GM12878 (cell line): ENCODE results near the gene MALRD1. TPM values are rescaled to one million over a fixed set of nuclear protein-coding genes. Genes with fewer than 3 reads are reported as not detected.

ENCODE experiments used
- ATAC-seq: fragments of 200-7000 bp; cut with Tn5 transposase; 3 replicates; pipeline ENCODE4 v1.9.1; 2020; ENCODE audit warnings: mild to moderate bottlenecking, moderate library complexity
- BruUV-seq: library from RNA; stranded (reverse); fragments of 400-500 nt; replicated peaks from 2 replicates; lab custom pipeline; 2021; lab: Mats Ljungman, UMichigan
- CTCF ChIA-PET: fragments of 300-600 bp; sonication (Branson Sonifier 250); formaldehyde crosslinking; extraction: SDS; loops from one replicate; lab custom pipeline; 2021; ENCODE audit warnings: inconsistent platforms; lab: Yijun Ruan, JAX
- POLR2A ChIA-PET: fragments of 350-600 bp; formaldehyde crosslinking; extraction: SDS; loops from one replicate; lab custom pipeline; 2021; ENCODE audit warnings: inconsistent platforms; lab: Charles Lee
- RAD21 ChIA-PET: fragments of 300-600 bp; sonication (Branson Sonifier 250); formaldehyde crosslinking; loops from one replicate; lab custom pipeline; 2023; ENCODE audit warnings: antibody characterized with exemption; ENCODE audit not compliant: unreplicated experiment; lab: Charles Lee
- SMC1A ChIA-PET: fragments of 300-600 bp; sonication (Branson Sonifier 250); formaldehyde crosslinking; loops from one replicate; lab custom pipeline; 2023; ENCODE audit not compliant: unreplicated experiment, uncharacterized antibody; lab: Charles Lee
- DNase-seq: peaks from one replicate; pipeline ENCODE4 v3.0.0-alpha.2; 2011; ENCODE audit warnings: low read depth, low spot score
- FAIRE-seq: peaks from 3 replicates; lab custom pipeline; 2011; peaks lifted over from hg19 to GRCh38; lab: Jason Lieb, UNC
- H2AFZ ChIP-seq: 2 replicates; pipeline ENCODE4 v1.6.0; 2011; ENCODE audit warnings: low read depth, low read length, control low read depth; ENCODE audit not compliant: control insufficient read depth
- H3K27ac ChIP-seq: 2 replicates; pipeline ENCODE4 v1.5.1; 2011; ENCODE audit warnings: control low read depth; ENCODE audit not compliant: control insufficient read depth, insufficient read depth
- H3K27me3 ChIP-seq, 2 experiments: replicated peaks in 1 of 2; 2 replicates each; pipeline versions ENCODE4 v1.6.0 to v1.6.1; 2011; ENCODE audit warnings: low read length in 1 of 2; ENCODE audit not compliant: control insufficient read depth in 2 of 2, insufficient read depth in 2 of 2
- H3K36me3 ChIP-seq, 2 experiments: 2 replicates each; pipeline ENCODE4 v1.5.1; 2011; ENCODE audit warnings: low read length in 1 of 2; ENCODE audit not compliant: control insufficient read depth in 2 of 2, insufficient read depth in 2 of 2
- H3K4me1 ChIP-seq: 2 replicates; pipeline ENCODE4 v1.6.1; 2011; ENCODE audit warnings: mild to moderate bottlenecking, low read length, moderate library complexity, mixed read lengths; ENCODE audit not compliant: control insufficient read depth, insufficient read depth
- H3K4me2 ChIP-seq: 2 replicates; pipeline ENCODE4 v1.6.0; 2011; ENCODE audit warnings: control low read depth; ENCODE audit not compliant: control insufficient read depth, insufficient read depth
- H3K4me3 ChIP-seq: fragments of 200-600 bp; sonication (generic); 2 replicates; pipeline ENCODE4 v1.5.1; 2016
- H3K79me2 ChIP-seq: 2 replicates; pipeline ENCODE4 v1.6.0; 2011; ENCODE audit warnings: low read length; ENCODE audit not compliant: control insufficient read depth, insufficient read depth
- H3K9ac ChIP-seq: 2 replicates; pipeline ENCODE4 v1.8.0; 2011; ENCODE audit warnings: low read length, control low read depth, mixed read lengths; ENCODE audit not compliant: control insufficient read depth, insufficient read depth
- H3K9me3 ChIP-seq: replicated peaks from 3 replicates; pipeline ENCODE4 v1.5.1; 2011; ENCODE audit warnings: mild to moderate bottlenecking, low read length; ENCODE audit not compliant: control insufficient read depth, insufficient read depth
- H4K20me1 ChIP-seq: 2 replicates; pipeline ENCODE4 v1.6.0; 2011; ENCODE audit not compliant: control insufficient read depth, insufficient read depth
- CBFB ChIP-seq: IDR thresholded peaks from 2 replicates; pipeline ENCODE4 v1.6.1; 2016; ENCODE audit warnings: antibody characterized with exemption, low read depth
- ESRRA ChIP-seq: IDR thresholded peaks from 2 replicates; pipeline ENCODE4 v1.6.1; 2012; ENCODE audit warnings: mild to moderate bottlenecking, low read length, improper control_type of control experiment
- HCFC1 ChIP-seq: fragments of 150-350 bp; IDR thresholded peaks from 2 replicates; pipeline ENCODE4 v1.6.1; 2014; ENCODE audit warnings: low read length
- HDAC6 ChIP-seq: fragments of 200-600 bp; sonication (generic); IDR thresholded peaks from one replicate; pipeline ENCODE4 v1.8.0; 2017; ENCODE audit warnings: antibody characterized with exemption; ENCODE audit not compliant: unreplicated experiment
- KLF5 ChIP-seq: fragments of 450-650 bp; IDR thresholded peaks from 2 replicates; pipeline ENCODE4 v1.6.1; 2014; ENCODE audit warnings: mild to moderate bottlenecking; ENCODE audit not compliant: partially characterized antibody
- MEF2B ChIP-seq: fragments of 450-650 bp; IDR thresholded peaks from 2 replicates; pipeline ENCODE4 v1.6.1; 2018; ENCODE audit warnings: mild to moderate bottlenecking, moderate library complexity; ENCODE audit not compliant: partially characterized antibody, poor library complexity, severe bottlenecking
- NFIC ChIP-seq: IDR thresholded peaks from 2 replicates; pipeline ENCODE4 v1.6.1; 2012; ENCODE audit warnings: low read depth, mild to moderate bottlenecking, inconsistent platforms, low read length, moderate library complexity
- NR2C2 ChIP-seq: IDR thresholded peaks from 2 replicates; pipeline ENCODE4 v1.6.1; 2011; ENCODE audit warnings: borderline replicate concordance, low read depth; ENCODE audit not compliant: control insufficient read depth, insufficient read length
- PAX5 ChIP-seq: IDR thresholded peaks from 2 replicates; pipeline ENCODE4 v1.6.1; 2011; ENCODE audit warnings: low read depth, low read length, borderline replicate concordance
- POLR2AphosphoS2 ChIP-seq: IDR thresholded peaks from 2 replicates; pipeline ENCODE4 v1.6.1; 2011; ENCODE audit warnings: low read depth, mild to moderate bottlenecking, low read length, improper control_type of control experiment, moderate library complexity
- RBBP5 ChIP-seq: fragments of 200-600 bp; sonication (generic); conservative IDR thresholded peaks from 2 replicates; pipeline ENCODE4 v1.6.1; 2016
- RCOR1 ChIP-seq: conservative IDR thresholded peaks from 2 replicates; pipeline ENCODE4 v1.6.1; 2012; ENCODE audit warnings: low read depth, low read length, improper control_type of control experiment
- REST ChIP-seq: IDR thresholded peaks from 2 replicates; pipeline ENCODE4 v1.6.1; 2012; ENCODE audit warnings: mild to moderate bottlenecking, low read depth, low read length
- TCF12 ChIP-seq: IDR thresholded peaks from 2 replicates; pipeline ENCODE4 v1.6.1; 2011; ENCODE audit warnings: low read depth, mild to moderate bottlenecking, low read length
- TCF7 ChIP-seq: IDR thresholded peaks from 2 replicates; pipeline ENCODE4 v1.6.1; 2014; ENCODE audit warnings: antibody characterized with exemption, borderline replicate concordance
- ZBTB4 ChIP-seq: fragments of 450-650 bp; formaldehyde crosslinking; IDR thresholded peaks from 2 replicates; pipeline ENCODE4 v1.4.0; 2022; ENCODE audit warnings: mild to moderate bottlenecking, moderate library complexity
- WGBS: methylation state at CpG from one replicate; pipeline ENCODE4 v1.1.6; 2016; ENCODE audit warnings: low lambda C conversion rate; ENCODE audit not compliant: insufficient replicate concordance, insufficient coverage; ENCODE audit errors: missing lambda C conversion rate; 5-methylcytosine and 5-hydroxymethylcytosine counted together
- in situ Hi-C: fragments of 300-500 bp; cut with MboI; formaldehyde crosslinking; loops from 9 replicates; pipeline ENCODE4 v1.14.3; 2018; ENCODE audit warnings: mixed read lengths
- intact Hi-C: fragments of 100-400 bp; cut with micrococcal nuclease; formaldehyde crosslinking; loops from one replicate; pipeline ENCODE4 v1.14.2; 2022; ENCODE audit not compliant: unreplicated experiment
- polyA plus RNA-seq, 11 experiments: library from polyadenylated mRNA; depleted of rRNA in 4 of 11; unstranded in 6 of 11; stranded (reverse) in 5 of 11; fragments of >200 nt; fragmentation: Nextera tagmentation in 4 of 11; fragmentation: Illumina TruSeq in 1 of 11; extraction: Ambion mirVana in 4 of 11; extraction: Trizol in 1 of 11; gene quantifications; 1 replicate in 1 of 11; 2 replicates in 10 of 11; pipeline versions ENCODE4 v1.2.1 to v1.2.3, GENCODE V29; 2011 to 2016; ENCODE audit warnings: inconsistent platforms in 2 of 11, missing spikeins in 2 of 11, low read depth in 1 of 11
- total RNA-seq, 4 experiments: library from RNA; depleted of rRNA in 3 of 4; stranded (reverse); fragments of >200 nt in 3 of 4; fragmentation: Illumina TruSeq in 1 of 4; extraction: Trizol in 1 of 4; gene quantifications; 2 replicates each; pipeline versions ENCODE4 v1.2.1 to v1.2.3, GENCODE V29; 2013 to 2021
- TF ChIP-seq, protein P1 (sequence below): fragments of 450-650 bp; conservative IDR thresholded peaks from 2 replicates; pipeline ENCODE4 v1.6.1; 2017; ENCODE audit warnings: mild to moderate bottlenecking, moderate library complexity

Gene MALRD1
- total and polyA plus RNA-seq, 10 of the 15 experiments (the other 5 are each of a cell fraction or from before 2014, with no cell fraction given), result 0.12 to 6.6 (median 0.26) TPM; not detected in 2

GRCh38 chr10:19043431-19043830, 5.2 kb upstream of the MALRD1 start (continued):
- no peak for TF ChIP-seq ZBTB4
- no peak for TF ChIP-seq TCF12
- TF ChIP-seq NFIC, result no peak

DNA sequence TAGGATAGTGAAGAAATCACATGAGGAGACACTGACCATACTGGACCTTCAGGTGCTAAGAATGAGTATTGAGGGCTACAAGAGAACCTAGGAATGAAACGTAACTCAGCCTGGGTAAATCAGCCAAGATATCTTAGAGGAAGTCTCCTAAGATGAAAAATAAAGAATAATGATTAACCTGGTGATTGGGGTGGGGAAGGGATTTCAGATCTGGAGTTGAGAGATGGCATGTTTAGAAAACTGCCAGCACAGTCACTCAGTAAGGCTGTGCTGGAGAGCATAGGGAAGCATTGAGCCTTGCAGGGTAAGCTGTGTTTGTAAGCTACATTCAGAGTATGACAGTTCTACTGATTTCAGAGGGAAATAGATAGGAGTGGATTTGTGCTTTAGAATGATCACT, 1.9 kb upstream of the MALRD1 start:
- Histone ChIP-seq H3K79me2 (no peaks in the 10 kb centered on the region), H4K20me1 (no peaks in the 10 kb centered on the region), H3K9me3 (no peaks in the 10 kb centered on the region), H3K27ac (no peak overlapping the region), H3K27me3 (no peaks in the 10 kb centered on the region), H3K4me2 (no peak overlapping the region), H2AFZ (no peak overlapping the region), H3K36me3 (no peaks in the 10 kb centered on the region), H3K4me1 (no peaks in the 10 kb centered on the region), H3K9ac (no peak overlapping the region), H3K4me3 (no peak overlapping the region)
- WGBS, result 0% methylated on average over 1 of the region's 1 CpG
- FAIRE-seq (no peak), DNase-seq (no peak), ATAC-seq (no peak)
- intact Hi-C loops (no loop called here), in situ Hi-C loops (no loop called here)
- CTCF ChIA-PET, result no interaction called here
- RAD21 ChIA-PET, result no interaction called here
- BruUV-seq, result no TSS peak
- POLR2A ChIA-PET, result no interaction called here
- SMC1A ChIA-PET, result no interaction called here
- TF ChIP-seq TCF7 (no peak), RBBP5 (no peak), MEF2B (no peak), NR2C2 (no peak), CBFB (no peak), RCOR1 (no peak), HDAC6 (no peak), POLR2AphosphoS2 (no peak), REST (no peak), HCFC1 (no peak), PAX5 (no peak), KLF5 (no peak), ESRRA (no peak)
- TF ChIP-seq, protein P1, sequence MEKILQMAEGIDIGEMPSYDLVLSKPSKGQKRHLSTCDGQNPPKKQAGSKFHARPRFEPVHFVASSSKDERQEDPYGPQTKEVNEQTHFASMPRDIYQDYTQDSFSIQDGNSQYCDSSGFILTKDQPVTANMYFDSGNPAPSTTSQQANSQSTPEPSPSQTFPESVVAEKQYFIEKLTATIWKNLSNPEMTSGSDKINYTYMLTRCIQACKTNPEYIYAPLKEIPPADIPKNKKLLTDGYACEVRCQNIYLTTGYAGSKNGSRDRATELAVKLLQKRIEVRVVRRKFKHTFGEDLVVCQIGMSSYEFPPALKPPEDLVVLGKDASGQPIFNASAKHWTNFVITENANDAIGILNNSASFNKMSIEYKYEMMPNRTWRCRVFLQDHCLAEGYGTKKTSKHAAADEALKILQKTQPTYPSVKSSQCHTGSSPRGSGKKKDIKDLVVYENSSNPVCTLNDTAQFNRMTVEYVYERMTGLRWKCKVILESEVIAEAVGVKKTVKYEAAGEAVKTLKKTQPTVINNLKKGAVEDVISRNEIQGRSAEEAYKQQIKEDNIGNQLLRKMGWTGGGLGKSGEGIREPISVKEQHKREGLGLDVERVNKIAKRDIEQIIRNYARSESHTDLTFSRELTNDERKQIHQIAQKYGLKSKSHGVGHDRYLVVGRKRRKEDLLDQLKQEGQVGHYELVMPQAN, result no peak
